Thyroid gland (tissue), 4 donors: Measurements from ENCODE around the gene MEIOB. TPM values are rescaled to one million over a fixed set of nuclear protein-coding genes. Genes with fewer than 3 reads are reported as not detected.

Experiments used
- DNase-seq, 2 donors: peaks; one replicate each; pipeline ENCODE4 v3.0.0-alpha.2; 2019
- H3K27ac ChIP-seq, 3 donors: fragments of 200-600 bp; sonication (generic); 1 replicate in 2 of 3; 2 replicates in 1 of 3; pipeline ENCODE4 v1.5.1; 2016 to 2019; ENCODE audit warnings: mild to moderate bottlenecking in 1 of 3, moderate library complexity in 1 of 3
- H3K27me3 ChIP-seq: fragments of 200-600 bp; sonication (generic); one replicate; pipeline ENCODE4 v1.5.1; 2019
- H3K36me3 ChIP-seq, 2 donors: fragments of 200-600 bp; sonication (generic); one replicate each; pipeline ENCODE4 v1.5.1; 2016 to 2019
- H3K4me1 ChIP-seq, 2 donors: fragments of 200-600 bp; sonication (generic); one replicate each; pipeline ENCODE4 v1.5.1; 2017 to 2019
- H3K4me3 ChIP-seq, 3 donors: fragments of 200-600 bp; sonication (generic); replicated peaks in 1 of 3; 1 replicate in 2 of 3; 2 replicates in 1 of 3; pipeline ENCODE4 v1.5.1; 2016; ENCODE audit warnings: mild to moderate bottlenecking in 1 of 3
- H3K9me3 ChIP-seq: fragments of 200-600 bp; sonication (generic); one replicate; pipeline ENCODE4 v1.5.1; 2017
- CTCF ChIP-seq, 6 experiments: fragments of 200-600 bp in 3 of 6; fragments of 450-650 bp in 3 of 6; sonication (generic) in 3 of 6; IDR thresholded peaks; one replicate each; pipeline ENCODE4 v1.5.1; 2016 to 2019; ENCODE audit warnings: antibody characterized with exemption in 6 of 6, mild to moderate bottlenecking in 2 of 6, inconsistent platforms in 1 of 6, moderate library complexity in 1 of 6
- POLR2A ChIP-seq, 2 donors: fragments of 450-650 bp; IDR thresholded peaks; one replicate each; pipeline ENCODE4 v1.6.1; 2017; ENCODE audit warnings: antibody characterized with exemption in 2 of 2, mild to moderate bottlenecking in 2 of 2, moderate library complexity in 1 of 2
- WGBS, 2 donors: methylation state at CpG; one replicate each; pipeline ENCODE4 v1.1.5; 2017; 5-methylcytosine and 5-hydroxymethylcytosine counted together
- intact Hi-C: fragments of 100-400 bp; cut with DNase I; formaldehyde crosslinking; loops from one replicate; pipeline ENCODE4 v1.15.1; 2023
- total RNA-seq, 4 donors: library from RNA; depleted of rRNA; stranded (reverse); fragments of >200 nt; gene quantifications; one replicate each; pipeline ENCODE4 v1.2.3, GENCODE V29; 2016

The MEIOB gene
- total RNA-seq, 4 donors from 2014 or later, result 0.13 TPM; not detected in 3

GRCh38 chr16:1914988-1915387 is 43.0 kb upstream of the MEIOB start:
- DNase-seq, result no peak
- H3K4me3 ChIP-seq, result no peak overlapping the region
- intact Hi-C loops, result no loop called here
- peaks cover 12% of the 10 kb centered on the region for H3K27me3 ChIP-seq
- H3K4me1 ChIP-seq, result peaks cover 0 to 21% of the 10 kb centered on the region in 2 donors
- no peaks in the 10 kb centered on the region for H3K36me3 ChIP-seq
- no peak overlapping the region for H3K27ac ChIP-seq
- no peaks in the 10 kb centered on the region for H3K9me3 ChIP-seq
- 60 to 66% methylated on average over 8 of the region's 8 CpGs for WGBS, 2 donors
- TF ChIP-seq POLR2A (IDR thresholded peaks at IDR 0.05), result no peak

- Histone ChIP-seq H3K27me3 (peaks cover 6% of the 10 kb centered on the region), H3K4me3 (no peak overlapping the region), H3K27ac (no peak overlapping the region)
These were observed 42.2 kb upstream of the MEIOB start for GRCh38 chr16:1914084-1914608.

GRCh38 chr16:1913327-1914083 is 41.5 kb upstream of the MEIOB start:
- peaks cover 0 to 20% of the 10 kb centered on the region in 2 donors for H3K4me1 ChIP-seq
- H3K27ac ChIP-seq, result no peak overlapping the region
- H3K27me3 ChIP-seq, result no peaks in the 10 kb centered on the region
- no peak overlapping the region for H3K4me3 ChIP-seq
- no peaks in the 10 kb centered on the region for H3K9me3 ChIP-seq
- 47 to 67% methylated on average over 14 to 15 of the region's 21 CpGs for WGBS, 2 donors
- peak in 1 of 2 donors; percentile 21 for DNase-seq
- intact Hi-C loops, result no loop called here
- H3K36me3 ChIP-seq, result no peaks in the 10 kb centered on the region
- no peak for TF ChIP-seq CTCF (IDR thresholded peaks at IDR 0.05)
- no peak for TF ChIP-seq POLR2A (IDR thresholded peaks at IDR 0.05)

More at GRCh38 chr16:1914084-1914608, 42.2 kb upstream of the MEIOB start:
- DNase-seq, result no peak
- TF ChIP-seq POLR2A (IDR thresholded peaks at IDR 0.05) (no peak), CTCF (IDR thresholded peaks at IDR 0.05) (no peak)
- H3K9me3 ChIP-seq, result no peaks in the 10 kb centered on the region
- intact Hi-C loops, result no loop called here
- H3K36me3 ChIP-seq, result no peaks in the 10 kb centered on the region
- WGBS, 2 donors, result 57 to 79% methylated on average over 2 to 10 of the region's 15 CpGs
- peaks cover 0 to 21% of the 10 kb centered on the region in 2 donors for H3K4me1 ChIP-seq

GRCh38 chr16:1912215-1912543 is 40.2 kb upstream of the MEIOB start:
- TF ChIP-seq CTCF (IDR thresholded peaks at IDR 0.05) (no peak), POLR2A (IDR thresholded peaks at IDR 0.05) (no peak)
- Histone ChIP-seq H3K27ac (no peak overlapping the region), H3K36me3 (no peaks in the 10 kb centered on the region), H3K27me3 (no peaks in the 10 kb centered on the region), H3K4me1 (peaks cover 0 to 10% of the 10 kb centered on the region in 2 donors), H3K9me3 (no peaks in the 10 kb centered on the region), H3K4me3 (no peak overlapping the region)
- 86 to 87% methylated on average over 5 to 7 of the region's 17 CpGs for WGBS, 2 donors
- intact Hi-C loops, result no loop called here
- no peak for DNase-seq

GRCh38 chr16:1911467-1912214 is 39.7 kb upstream of the MEIOB start:
- no peak overlapping the region for H3K4me3 ChIP-seq
- intact Hi-C loops, result no loop called here
- H3K36me3 ChIP-seq, result no peaks in the 10 kb centered on the region
- no peak for DNase-seq
- no peaks in the 10 kb centered on the region for H3K9me3 ChIP-seq
- H3K4me1 ChIP-seq, result peaks cover 0 to 9% of the 10 kb centered on the region in 2 donors
- TF ChIP-seq CTCF (IDR thresholded peaks at IDR 0.05) (no peak), POLR2A (IDR thresholded peaks at IDR 0.05) (no peak)
- WGBS, 2 donors, result 90 to 94% methylated on average over 37 to 38 of the region's 59 CpGs
- no peak overlapping the region for H3K27ac ChIP-seq
- H3K27me3 ChIP-seq, result no peaks in the 10 kb centered on the region
